GM19099 (cell line): ENCODE results near the gene PDE3A.

Source experiments
- POLR2A ChIP-seq: IDR thresholded peaks from 3 replicates; pipeline ENCODE4 v1.6.1; 2011; ENCODE audit warnings: low read depth; ENCODE audit not compliant: insufficient read length; ENCODE audit errors: extremely low read depth

The PDE3A gene

DNA sequence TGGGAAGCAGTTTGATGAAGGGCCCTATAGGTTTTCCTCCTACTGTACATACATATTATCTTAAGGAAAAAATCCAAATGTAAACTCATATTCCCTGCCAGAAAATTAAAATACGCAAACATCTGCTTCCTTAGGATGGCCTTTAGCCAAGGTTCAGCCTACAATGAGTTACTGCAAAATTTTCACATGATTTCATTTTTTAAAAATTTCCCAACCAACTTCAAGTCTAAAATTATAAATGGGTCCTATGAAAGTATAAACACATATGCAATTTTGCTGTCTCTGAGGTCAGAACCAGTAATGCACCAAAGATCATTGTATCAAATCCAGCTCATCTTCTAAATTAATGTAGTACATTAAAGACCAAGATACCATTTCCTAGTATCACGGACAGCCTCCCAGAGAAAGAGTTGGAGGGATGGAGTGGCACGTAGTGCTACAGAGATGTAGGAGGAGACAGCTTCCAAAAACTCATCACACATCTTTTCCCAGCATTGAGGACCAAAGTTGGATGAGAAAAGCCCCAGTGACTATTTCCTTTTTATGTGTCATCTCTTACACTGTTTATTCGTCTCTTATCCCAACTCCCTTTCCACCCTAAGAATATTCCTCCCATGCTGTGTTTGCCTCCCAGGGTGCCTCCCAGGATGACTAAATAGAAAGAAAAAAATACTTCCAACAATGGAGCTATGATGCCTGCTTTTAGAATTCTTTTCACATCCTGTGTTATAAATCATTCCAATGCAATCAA, 234.5 kb downstream of the PDE3A start:
- TF ChIP-seq POLR2A = no peak

DNA sequence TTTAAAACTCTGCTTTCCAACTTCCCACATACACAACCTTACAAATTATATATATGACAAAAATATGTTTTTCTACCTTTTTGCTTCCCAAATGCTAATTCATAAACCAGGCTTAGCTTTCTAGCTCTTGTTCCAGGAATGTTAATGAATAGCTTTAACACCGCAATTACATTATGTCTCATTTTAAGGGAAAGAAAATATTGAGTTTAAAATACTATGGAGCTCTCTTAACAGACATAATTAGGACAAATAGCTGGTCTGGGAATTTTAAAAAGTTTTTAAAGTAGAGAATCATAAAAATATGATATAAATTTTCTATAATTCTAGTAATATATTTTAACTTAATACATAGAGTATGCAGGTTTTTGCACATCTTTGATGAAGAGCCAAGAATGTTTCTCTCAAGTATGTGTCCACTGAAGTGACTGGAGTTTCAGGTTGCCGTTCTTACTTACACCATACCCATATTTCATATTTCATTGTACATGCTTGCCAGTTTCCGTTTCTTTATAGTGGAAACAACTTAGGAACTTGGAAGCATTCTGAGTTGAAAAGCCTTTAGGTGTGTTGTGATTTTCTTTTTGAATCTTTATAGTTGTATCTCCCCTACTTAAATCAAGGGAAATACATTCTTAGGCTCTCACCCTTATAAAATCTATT, 236.2 kb downstream of the PDE3A start:
- no peak for TF ChIP-seq POLR2A

GRCh38 chr12:20616093-20616492, 247.8 kb downstream of the PDE3A start:
- no peak for TF ChIP-seq POLR2A

- no peak for TF ChIP-seq POLR2A
Observed at GRCh38 chr12:20620261-20620660, 251.9 kb downstream of the PDE3A start.

GRCh38 chr12:20624718-20625117, 256.4 kb downstream of the PDE3A start:
- TF ChIP-seq POLR2A = no peak

- TF ChIP-seq POLR2A = no peak
Observed at GRCh38 chr12:20625531-20625930, 257.2 kb downstream of the PDE3A start.

GRCh38 chr12:20627001-20627588, 258.8 kb downstream of the PDE3A start:
- TF ChIP-seq POLR2A = no peak

GRCh38 chr12:20628226-20628787, 260.0 kb downstream of the PDE3A start:
- TF ChIP-seq POLR2A = no peak

DNA sequence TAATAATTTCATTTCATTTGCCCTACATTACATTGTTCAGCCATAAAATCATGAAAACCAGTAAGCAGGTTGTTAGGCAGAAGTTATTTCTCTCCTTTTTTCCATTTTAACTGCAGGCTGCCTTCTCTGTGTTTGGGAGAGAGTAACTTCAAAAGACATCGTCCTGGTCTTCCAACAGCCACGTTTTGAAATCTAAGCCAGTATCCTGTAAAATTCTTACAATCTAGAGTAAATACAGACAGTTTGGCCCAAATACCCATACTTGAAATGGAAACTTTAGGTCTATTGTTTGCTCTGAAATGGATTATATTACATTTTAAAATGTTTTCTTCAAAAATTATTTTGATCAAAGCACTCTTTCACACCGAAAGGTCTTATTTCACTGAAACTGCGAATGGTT, 260.7 kb downstream of the PDE3A start:
- TF ChIP-seq POLR2A = no peak

DNA sequence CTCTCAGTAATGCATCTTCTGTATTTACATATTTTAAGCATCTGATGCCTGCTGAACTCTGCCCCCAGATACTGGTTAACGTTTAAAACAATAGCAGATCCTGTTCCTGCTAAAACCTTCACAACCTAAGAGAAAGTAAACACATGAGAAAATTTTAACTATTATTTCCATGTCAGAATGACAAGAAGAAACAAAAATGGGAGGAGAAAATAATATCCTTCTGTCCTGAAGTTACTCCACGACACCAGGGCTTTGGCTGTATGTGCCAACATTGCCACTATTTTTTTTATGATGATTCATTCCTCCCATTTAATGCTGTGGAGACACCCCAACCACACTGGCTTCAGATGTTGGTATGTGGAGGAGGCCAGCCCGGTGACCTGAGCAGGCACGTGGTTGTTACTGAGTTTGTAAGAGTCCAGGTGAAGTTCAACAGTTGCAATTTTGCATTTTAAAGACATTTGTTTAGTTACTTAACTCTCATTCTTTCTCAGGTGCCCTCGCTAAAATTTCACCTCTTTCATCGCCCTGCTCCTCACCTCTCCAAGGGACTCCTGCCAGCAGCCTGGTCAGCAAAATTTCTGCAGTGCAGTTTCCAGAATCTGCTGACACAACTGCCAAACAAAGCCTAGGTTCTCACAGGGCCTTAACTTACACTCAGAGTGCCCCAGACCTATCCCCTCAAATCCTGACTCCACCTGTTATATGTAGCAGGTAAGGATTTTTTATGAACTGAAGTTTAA, 261.2 kb downstream of the PDE3A start:
- no peak for TF ChIP-seq POLR2A

DNA sequence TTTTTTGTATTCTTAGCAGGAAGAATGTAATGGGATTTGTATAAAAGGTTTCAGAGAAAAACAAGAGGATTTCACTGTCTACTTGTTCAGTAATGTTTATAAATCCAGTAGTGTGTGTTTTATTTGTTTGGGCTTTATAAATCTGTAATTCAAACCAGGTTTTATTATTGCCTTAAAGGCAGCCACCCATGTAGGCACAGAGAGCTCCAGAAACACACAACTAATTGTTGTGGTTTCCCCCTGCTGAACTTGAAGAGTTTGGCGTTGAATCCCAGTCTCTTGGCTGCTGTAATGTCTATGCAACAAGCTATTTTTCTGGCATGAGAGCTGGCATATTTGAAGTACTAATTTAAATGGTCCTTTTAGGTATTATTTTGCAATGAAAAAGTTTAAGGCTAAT, 263.4 kb downstream of the PDE3A start:
- no peak for TF ChIP-seq POLR2A

GRCh38 chr12:20641106-20641505, 272.8 kb downstream of the PDE3A start:
- no peak for TF ChIP-seq POLR2A

DNA sequence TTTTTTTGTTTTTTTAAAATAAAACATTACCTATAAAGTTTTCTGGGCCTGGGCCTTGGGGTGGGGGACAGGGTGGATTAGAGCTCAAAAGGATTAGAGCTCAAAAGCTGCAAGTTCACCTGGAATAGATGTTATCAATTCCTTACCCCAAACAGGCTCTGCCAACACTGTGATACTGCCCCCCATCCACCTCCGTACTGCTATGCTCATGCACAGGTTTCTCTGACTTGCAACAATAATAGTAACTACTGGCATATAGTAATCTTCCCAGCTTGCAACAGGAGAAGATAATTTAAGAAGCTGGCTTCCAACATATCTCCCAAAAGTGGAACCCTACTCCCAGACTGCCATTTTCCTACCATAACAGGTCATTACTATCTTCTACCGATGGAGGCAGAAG, 275.5 kb downstream of the PDE3A start:
- TF ChIP-seq POLR2A = no peak

GRCh38 chr12:20646239-20646827, 278.0 kb downstream of the PDE3A start:
- TF ChIP-seq POLR2A = no peak

DNA sequence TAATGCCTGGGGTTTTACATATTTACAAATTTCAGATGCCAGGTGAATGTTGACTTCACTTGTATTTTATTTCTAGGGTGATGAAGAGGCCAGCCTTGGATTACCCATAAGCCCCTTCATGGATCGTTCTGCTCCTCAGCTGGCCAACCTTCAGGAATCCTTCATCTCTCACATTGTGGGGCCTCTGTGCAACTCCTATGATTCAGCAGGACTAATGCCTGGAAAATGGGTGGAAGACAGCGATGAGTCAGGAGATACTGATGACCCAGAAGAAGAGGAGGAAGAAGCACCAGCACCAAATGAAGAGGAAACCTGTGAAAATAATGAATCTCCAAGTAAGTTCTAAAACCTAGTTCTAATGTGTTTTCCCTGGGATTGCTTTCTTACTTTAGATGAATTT, 285.5 kb downstream of the PDE3A start:
- TF ChIP-seq POLR2A = no peak

- TF ChIP-seq POLR2A = no peak
Observed at GRCh38 chr12:20656600-20656999, 288.3 kb downstream of the PDE3A start.

GRCh38 chr12:20657496-20657895, 289.2 kb downstream of the PDE3A start:
- no peak for TF ChIP-seq POLR2A
